Activated CD4-positive, alpha-beta memory T cell treated with anti-CD3 and anti-CD28 coated beads for 36 hours (primary cell): ENCODE results near the gene CIPC. TPM values are rescaled to one million over a fixed set of nuclear protein-coding genes. Genes with fewer than 3 reads are reported as not detected.
A peak's percentile ranks its signal among the peaks of the same experiment; 100 is the strongest.

Source experiments
- CTCF ChIA-PET: fragments of 350-600 bp; sonication (Branson Sonifier 250); formaldehyde crosslinking; loops from one replicate; lab custom pipeline; 2021; ENCODE audit warnings: antibody characterized with exemption, inconsistent platforms; lab: Charles Lee
- POLR2A ChIA-PET: fragments of 350-600 bp; sonication (Branson Sonifier 250); formaldehyde crosslinking; loops from one replicate; lab custom pipeline; 2021; ENCODE audit warnings: antibody characterized with exemption; lab: Charles Lee
- DNase-seq: peaks from one replicate; pipeline ENCODE4 v3.0.0-alpha.2; 2020
- H3K27ac Mint-ChIP-seq: one replicate; pipeline ENCODE4 v1.8.0; 2021; ENCODE audit warnings: mixed read lengths
- H3K27me3 Mint-ChIP-seq: one replicate; pipeline ENCODE4 v1.8.0; 2021; ENCODE audit warnings: mixed read lengths
- H3K36me3 Mint-ChIP-seq: one replicate; pipeline ENCODE4 v1.8.0; 2021; ENCODE audit warnings: mixed read lengths
- H3K4me1 Mint-ChIP-seq: one replicate; pipeline ENCODE4 v1.8.0; 2021; ENCODE audit warnings: low read depth, mixed read lengths
- H3K4me3 Mint-ChIP-seq: one replicate; pipeline ENCODE4 v1.8.0; 2021; ENCODE audit warnings: mild to moderate bottlenecking, mixed read lengths
- H3K9me3 Mint-ChIP-seq: one replicate; pipeline ENCODE4 v1.8.0; 2021; ENCODE audit warnings: mixed read lengths
- intact Hi-C: fragments of 100-400 bp; cut with micrococcal nuclease; formaldehyde crosslinking; loops from one replicate; pipeline ENCODE4 v1.15.1; 2023
- total RNA-seq, 2 experiments: library from RNA; stranded (reverse); gene quantifications; one replicate each; pipeline ENCODE4 v1.2.3, GENCODE V29; 2021

CIPC gene
- total RNA-seq, 2 experiments from 2014 or later = 7.3 to 7.5 TPM

GRCh38 chr14:77091518-77091917 lies 6.5 kb upstream of the CIPC start:
- Mint-ChIP-seq H3K36me3 (peaks cover 4% of the 10 kb centered on the region), H3K27me3 (no peaks in the 10 kb centered on the region), H3K27ac (no peak overlapping the region), H3K4me1 (peaks cover 14% of the 10 kb centered on the region), H3K9me3 (peaks cover 11% of the 10 kb centered on the region), H3K4me3 (no peak overlapping the region)
- no peak for DNase-seq
- intact Hi-C loops = no loop called here
- ChIA-PET POLR2A (no interaction called here), CTCF (interaction anchor here (0.7 to 10.2 kb wide), 4 partner anchors 22 to 218 kb away, joined by 3 to 136 read pairs (median 54); no protein-coding TSS in a partner anchor)

DNA sequence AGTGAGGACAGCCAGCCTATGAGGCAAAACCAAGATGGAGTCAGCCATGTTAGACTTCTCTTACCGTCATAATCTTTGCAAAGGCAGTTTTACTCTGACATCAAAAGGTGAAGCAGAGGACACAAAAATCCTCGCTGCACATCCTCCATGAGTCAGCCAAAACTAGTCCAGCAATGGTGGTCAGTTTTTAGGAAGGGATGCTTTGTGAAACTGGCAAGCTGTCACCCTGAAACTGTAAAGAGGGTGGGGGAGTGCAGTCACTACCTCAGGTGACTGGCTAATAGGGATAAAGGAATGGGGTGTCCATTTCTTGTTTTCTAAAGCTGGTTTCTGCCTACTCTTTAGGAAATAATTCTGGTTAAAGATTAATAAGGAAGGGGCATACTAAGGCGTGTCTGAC lies 5.4 kb upstream of the CIPC start:
- ChIA-PET POLR2A (no interaction called here), CTCF (interaction anchor here (0.6 to 10.2 kb wide), 7 partner anchors 9 to 383 kb away, joined by 3 to 136 read pairs (median 5); no protein-coding TSS in a partner anchor)
- Mint-ChIP-seq H3K27ac (no peak overlapping the region), H3K4me1 (peaks cover 20% of the 10 kb centered on the region), H3K27me3 (no peaks in the 10 kb centered on the region), H3K4me3 (no peak overlapping the region), H3K9me3 (peaks cover 11% of the 10 kb centered on the region), H3K36me3 (peaks cover 4% of the 10 kb centered on the region)
- no peak for DNase-seq
- intact Hi-C loops = no loop called here

DNA sequence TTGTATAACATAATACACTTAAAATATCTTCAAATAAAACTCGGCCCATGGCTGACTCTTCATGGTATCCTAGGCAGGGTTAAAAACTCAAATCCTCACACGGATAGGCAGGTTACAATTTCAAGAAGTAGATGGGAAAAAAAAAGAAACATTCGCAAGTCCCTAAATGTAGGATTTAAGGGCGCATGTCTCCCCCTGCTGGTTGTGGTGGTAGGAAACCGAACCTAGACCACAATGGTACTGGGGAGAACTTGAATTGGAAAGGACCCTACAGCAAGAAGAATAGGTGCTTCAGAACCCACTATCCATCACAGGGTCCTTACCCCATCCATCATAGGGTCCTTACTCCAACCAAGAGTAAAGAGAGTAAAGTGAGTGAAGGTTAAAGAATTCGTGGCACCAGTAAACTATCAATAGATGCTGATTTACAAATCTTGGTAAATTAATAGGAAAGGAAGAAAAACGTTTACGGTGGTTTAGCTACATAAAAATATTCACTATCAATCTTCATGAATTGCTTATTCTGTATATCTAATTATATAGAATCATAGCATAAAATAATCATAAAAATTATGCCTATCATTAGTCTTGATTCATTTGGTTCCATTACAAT lies 3.3 kb upstream of the CIPC start:
- Mint-ChIP-seq H3K27ac (no peak overlapping the region), H3K4me1 (peaks cover 27% of the 10 kb centered on the region), H3K27me3 (no peaks in the 10 kb centered on the region), H3K9me3 (peaks cover 11% of the 10 kb centered on the region), H3K36me3 (peaks cover 4% of the 10 kb centered on the region), H3K4me3 (no peak overlapping the region)
- peak; percentile 84 for DNase-seq
- ChIA-PET CTCF (interaction anchor here (0.7 to 10.2 kb wide), 21 partner anchors 9 to 384 kb away, joined by 3 to 136 read pairs (median 5); partner anchors contain the start of genes GSTZ1 and POMT2), POLR2A (interaction anchor here (0.6 kb wide), 1 partner anchor 154 kb away, joined by 3 read pairs; no protein-coding TSS in a partner anchor)
- intact Hi-C loops = loop anchor here (1.0 to 5.0 kb wide), 6 partner anchors 24 to 942 kb away; partner anchors contain the start of genes GPATCH2L, SAMD15, SPTLC2 and TMED8

DNA sequence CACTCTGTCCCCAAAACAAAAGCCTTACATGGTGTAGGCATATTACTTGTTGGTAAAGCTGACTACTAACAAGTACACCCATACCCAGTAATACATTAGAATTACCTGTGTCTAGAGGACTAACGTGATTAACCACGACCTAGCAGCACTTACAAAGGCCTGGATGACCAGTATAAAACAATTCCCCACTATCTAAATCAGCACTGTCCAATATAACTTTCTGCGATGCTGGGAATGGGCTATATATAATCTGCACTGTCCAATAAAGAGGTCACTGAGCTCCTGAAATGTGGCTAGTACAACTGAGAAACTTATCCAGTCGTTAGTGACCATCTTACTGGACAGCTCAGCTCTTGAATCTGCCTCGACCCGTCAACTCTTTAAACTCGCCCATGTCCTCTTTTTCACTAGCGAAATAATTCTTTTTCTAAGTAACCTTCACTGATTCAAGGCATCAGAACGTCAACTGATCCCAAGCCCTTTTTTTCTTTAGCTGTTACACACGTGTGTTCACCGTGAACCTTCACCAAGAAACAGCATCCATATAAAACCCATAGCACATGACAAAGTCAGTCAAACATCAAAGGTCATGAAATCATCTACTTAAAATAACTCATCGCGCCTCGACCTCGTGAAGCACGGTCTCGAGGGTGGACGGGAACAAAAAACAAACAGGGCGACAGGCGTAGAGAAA lies 905 bp upstream of the CIPC start:
- no peaks in the 10 kb centered on the region for H3K9me3 Mint-ChIP-seq
- no peak for DNase-seq
- peaks cover 36% of the 10 kb centered on the region for H3K4me1 Mint-ChIP-seq
- ChIA-PET POLR2A (interaction anchor here (0.7 to 1.3 kb wide), 3 partner anchors 20 to 361 kb away, joined by 3 to 4 read pairs (median 3); no protein-coding TSS in a partner anchor), CTCF (interaction anchor here (0.6 to 10.2 kb wide), 12 partner anchors 8 to 387 kb away, joined by 3 to 136 read pairs (median 4); no protein-coding TSS in a partner anchor)
- no peaks in the 10 kb centered on the region for H3K36me3 Mint-ChIP-seq
- H3K27ac Mint-ChIP-seq = peak overlapping the region; percentile 84
- no peaks in the 10 kb centered on the region for H3K27me3 Mint-ChIP-seq
- peak overlapping the region; percentile 85 for H3K4me3 Mint-ChIP-seq
- intact Hi-C loops = loop anchor here (1.0 to 5.0 kb wide), 4 partner anchors 280 to 945 kb away; partner anchors contain the start of genes ANGEL1, GPATCH2L, SAMD15 and SPTLC2

GRCh38 chr14:77098529-77099353 lies 683 bp downstream of the CIPC start:
- no peak for DNase-seq
- CTCF ChIA-PET = interaction anchor here (0.8 to 10.2 kb wide), 15 partner anchors 16 to 389 kb away, joined by 3 to 103 read pairs (median 4); no protein-coding TSS in a partner anchor
- H3K4me1 Mint-ChIP-seq = peaks cover 36% of the 10 kb centered on the region

DNA sequence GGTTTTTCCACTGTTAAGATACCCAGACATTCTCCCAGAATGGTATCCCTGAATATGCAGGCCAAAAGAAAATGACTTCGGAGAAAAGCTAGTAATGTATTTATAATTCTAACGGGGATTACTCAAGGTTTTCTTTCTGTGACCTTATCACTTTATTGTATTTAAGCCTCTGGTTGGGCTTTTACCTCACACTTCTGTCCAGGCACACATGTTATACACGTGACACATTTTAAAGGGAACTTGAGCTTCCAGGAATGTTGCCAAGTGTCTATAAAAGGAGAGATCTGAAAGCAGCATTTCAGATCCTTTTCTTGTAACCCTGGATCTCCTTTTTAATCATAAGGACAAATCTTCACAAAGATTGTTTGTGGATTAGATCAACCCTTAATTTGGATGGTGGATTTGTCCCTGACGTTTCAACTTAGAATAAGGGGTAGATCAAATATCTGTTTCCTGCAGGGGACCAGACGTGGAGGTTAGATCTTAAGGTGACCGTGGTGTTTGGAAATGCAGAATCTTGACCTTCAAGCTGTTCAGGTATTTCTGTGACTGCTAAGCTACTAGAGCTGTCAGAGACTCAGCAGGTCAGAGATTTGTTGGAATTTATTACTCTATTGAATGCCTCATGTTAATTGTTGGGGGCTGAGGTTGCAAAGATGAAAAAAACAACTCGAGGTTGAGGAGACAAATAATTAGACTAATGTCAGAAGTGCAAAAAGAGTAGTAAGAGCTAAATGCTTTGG lies 1.5 kb downstream of the CIPC start:
- Mint-ChIP-seq H3K9me3 (no peaks in the 10 kb centered on the region), H3K4me3 (peak overlapping the region; percentile 85), H3K4me1 (peaks cover 35% of the 10 kb centered on the region), H3K36me3 (no peaks in the 10 kb centered on the region), H3K27me3 (no peaks in the 10 kb centered on the region), H3K27ac (no peak overlapping the region)
- intact Hi-C loops = loop anchor here (2.0 to 5.0 kb wide), 4 partner anchors 59 to 947 kb away; partner anchors contain the start of genes GPATCH2L, SAMD15, SPTLC2 and TMED8
- ChIA-PET CTCF (interaction anchor here (0.7 to 10.2 kb wide), 8 partner anchors 16 to 343 kb away, joined by 3 to 103 read pairs (median 6); no protein-coding TSS in a partner anchor), POLR2A (interaction anchor here (0.8 to 1.6 kb wide), 6 partner anchors 8 to 204 kb away, joined by 3 to 10 read pairs (median 4); no protein-coding TSS in a partner anchor)
- no peak for DNase-seq

More at GRCh38 chr14:77098529-77099353, 683 bp downstream of the CIPC start:
- peak overlapping the region; percentile 84 for H3K27ac Mint-ChIP-seq
- H3K27me3 Mint-ChIP-seq = no peaks in the 10 kb centered on the region
- H3K36me3 Mint-ChIP-seq = no peaks in the 10 kb centered on the region
- POLR2A ChIA-PET = interaction anchor here (0.5 to 1.6 kb wide), 11 partner anchors 8 to 288 kb away, joined by 3 to 10 read pairs (median 4); partner anchors contain the start of genes GSTZ1 and POMT2
- H3K9me3 Mint-ChIP-seq = no peaks in the 10 kb centered on the region
- peak overlapping the region; percentile 85 for H3K4me3 Mint-ChIP-seq
- intact Hi-C loops = loop anchor here (1.0 to 5.0 kb wide), 8 partner anchors 23 to 946 kb away; partner anchors contain the start of genes GPATCH2L, GSTZ1, SAMD15 and SPTLC2

DNA sequence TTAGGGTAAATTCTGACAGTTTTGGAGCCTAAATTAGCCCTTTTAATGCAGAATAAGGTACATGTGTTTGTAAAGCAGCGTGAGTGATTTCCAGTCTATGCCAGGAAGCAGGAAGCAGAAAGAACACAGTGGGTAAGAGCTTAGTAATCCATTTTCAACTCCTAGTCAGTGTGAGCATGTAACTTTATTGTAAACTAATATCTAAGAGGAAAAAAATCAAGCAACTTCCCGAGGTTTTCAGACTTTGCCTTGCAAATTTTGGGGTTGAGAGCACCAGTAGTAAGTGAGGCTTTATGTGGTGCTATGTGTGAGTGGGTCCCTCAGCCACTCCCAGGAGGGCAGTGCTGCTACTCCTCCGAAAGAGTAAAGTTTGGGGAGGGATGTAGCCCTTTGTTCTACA lies 2.9 kb downstream of the CIPC start:
- Mint-ChIP-seq H3K4me1 (peaks cover 31% of the 10 kb centered on the region), H3K27ac (no peak overlapping the region), H3K4me3 (no peak overlapping the region), H3K9me3 (no peaks in the 10 kb centered on the region), H3K27me3 (no peaks in the 10 kb centered on the region), H3K36me3 (no peaks in the 10 kb centered on the region)
- DNase-seq = no peak
- intact Hi-C loops = no loop called here
- POLR2A ChIA-PET = no interaction called here
- CTCF ChIA-PET = interaction anchor here (1.1 kb wide), 1 partner anchor 188 kb away, joined by 3 read pairs; no protein-coding TSS in a partner anchor

DNA sequence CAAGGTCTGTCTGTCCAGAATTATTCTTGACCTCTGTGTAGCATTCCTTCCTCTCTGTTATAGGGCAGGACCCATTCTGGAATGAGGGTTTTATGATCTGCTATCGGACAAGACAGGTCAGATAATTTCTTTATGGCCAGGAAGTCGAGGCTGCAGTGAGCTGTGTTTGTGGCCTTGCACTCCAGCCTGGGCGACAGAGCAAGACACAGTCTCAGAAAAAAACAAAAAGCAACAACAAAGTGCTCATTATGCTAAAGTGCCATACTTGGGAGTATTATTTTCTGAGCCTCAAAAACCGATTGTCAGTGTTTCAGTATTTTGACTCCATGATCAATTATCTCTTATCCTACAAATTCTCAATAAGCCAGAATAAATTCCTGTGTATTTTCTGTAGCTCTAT lies 4.1 kb downstream of the CIPC start:
- POLR2A ChIA-PET = no interaction called here
- H3K9me3 Mint-ChIP-seq = no peaks in the 10 kb centered on the region
- H3K27me3 Mint-ChIP-seq = no peaks in the 10 kb centered on the region
- H3K4me1 Mint-ChIP-seq = peaks cover 22% of the 10 kb centered on the region
- H3K27ac Mint-ChIP-seq = no peak overlapping the region
- no peak for DNase-seq
- CTCF ChIA-PET = interaction anchor here (2.3 kb wide), 1 partner anchor 22 kb away, joined by 8 read pairs; no protein-coding TSS in a partner anchor
- H3K36me3 Mint-ChIP-seq = no peaks in the 10 kb centered on the region
- H3K4me3 Mint-ChIP-seq = no peak overlapping the region
- intact Hi-C loops = no loop called here

DNA sequence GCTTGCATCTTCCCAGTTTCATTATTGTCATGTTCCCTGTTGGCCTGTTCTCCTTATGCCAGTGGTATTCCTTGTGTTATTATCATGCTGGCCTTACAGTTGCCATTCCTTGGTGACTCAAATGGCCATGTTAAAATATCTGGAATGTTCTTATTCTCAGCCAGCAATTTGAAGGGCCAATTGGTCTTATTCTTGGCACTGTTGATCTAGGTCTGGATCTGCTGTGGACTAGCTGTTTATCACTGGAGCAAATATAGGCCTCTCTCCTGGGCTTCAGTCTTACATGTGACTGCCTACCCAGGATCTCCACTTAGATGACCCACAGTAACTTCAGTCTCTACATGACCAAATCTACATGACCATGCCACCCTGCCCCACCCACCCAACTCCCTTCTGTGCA lies 5.4 kb downstream of the CIPC start:
- intact Hi-C loops = no loop called here
- no peak for DNase-seq
- Mint-ChIP-seq H3K9me3 (no peaks in the 10 kb centered on the region), H3K36me3 (peaks cover 5% of the 10 kb centered on the region), H3K27me3 (no peaks in the 10 kb centered on the region), H3K4me3 (no peak overlapping the region), H3K4me1 (peaks cover 20% of the 10 kb centered on the region), H3K27ac (no peak overlapping the region)
- POLR2A ChIA-PET = no interaction called here
- CTCF ChIA-PET = interaction anchor here (1.6 to 2.3 kb wide), 2 partner anchors 21 to 23 kb away, joined by 3 to 8 read pairs; no protein-coding TSS in a partner anchor

- H3K4me3 Mint-ChIP-seq = no peak overlapping the region
- peaks cover 17% of the 10 kb centered on the region for H3K4me1 Mint-ChIP-seq
- intact Hi-C loops = no loop called here
- POLR2A ChIA-PET = no interaction called here
- no peaks in the 10 kb centered on the region for H3K27me3 Mint-ChIP-seq
- no peaks in the 10 kb centered on the region for H3K9me3 Mint-ChIP-seq
- H3K36me3 Mint-ChIP-seq = peaks cover 8% of the 10 kb centered on the region
- no peak overlapping the region for H3K27ac Mint-ChIP-seq
- CTCF ChIA-PET = interaction anchor here (1.0 to 2.3 kb wide), 3 partner anchors 9 to 22 kb away, joined by 3 to 8 read pairs (median 5); no protein-coding TSS in a partner anchor
- no peak for DNase-seq
Observed at GRCh38 chr14:77103951-77104350, 5.9 kb downstream of the CIPC start.
